ENCODE data around the gene ABTB1. TPM values are rescaled to one million over a fixed set of nuclear protein-coding genes. Genes with fewer than 3 reads are reported as not detected.

ABTB1 gene
- total RNA-seq, 2 experiments from 2014 or later: 63.4 to 65.5 TPM

- Mint-ChIP-seq H3K4me3 (peak overlapping the region; percentile 49), H3K36me3 (no peaks in the 10 kb centered on the region), H3K27ac (peak overlapping the region; percentile 80), H3K9me3 (no peaks in the 10 kb centered on the region), H3K4me1 (peaks cover 20% of the 10 kb centered on the region), H3K27me3 (no peaks in the 10 kb centered on the region)
- DNase-seq (no peak), ATAC-seq (ENCODE audit: low read depth) (no peak)
- POLR2A ChIA-PET: interaction anchor here (1.1 to 2.2 kb wide), 6 partner anchors 12 to 92 kb away, joined by 3 to 18 read pairs (median 5); partner anchors contain the start of genes MCM2 and TPRA1
Measured at GRCh38 chr3:127670761-127671522, 1.8 kb upstream of the ABTB1 start.

- no peaks in the 10 kb centered on the region for H3K36me3 Mint-ChIP-seq
- H3K4me3 Mint-ChIP-seq: peak overlapping the region; percentile 94
- H3K9me3 Mint-ChIP-seq: no peaks in the 10 kb centered on the region
- ATAC-seq (ENCODE audit: low read depth) (peak; percentile 9), DNase-seq (peak; percentile 69)
- H3K4me1 Mint-ChIP-seq: peaks cover 20% of the 10 kb centered on the region
- H3K27me3 Mint-ChIP-seq: no peaks in the 10 kb centered on the region
- H3K27ac Mint-ChIP-seq: peak overlapping the region; percentile 99
- POLR2A ChIA-PET: interaction anchor here (0.8 to 2.2 kb wide), 12 partner anchors 11 to 382 kb away, joined by 3 to 18 read pairs (median 3); partner anchors contain the start of genes MCM2, PODXL2, SEC61A1 and TPRA1
Measured at GRCh38 chr3:127671523-127672428, 976 bp upstream of the ABTB1 start.

- ATAC-seq (ENCODE audit: low read depth): peak; percentile 52
- peak; percentile 34 for DNase-seq
- H3K27me3 Mint-ChIP-seq: no peaks in the 10 kb centered on the region
- peaks cover 20% of the 10 kb centered on the region for H3K4me1 Mint-ChIP-seq
- H3K9me3 Mint-ChIP-seq: no peaks in the 10 kb centered on the region
- no peaks in the 10 kb centered on the region for H3K36me3 Mint-ChIP-seq
- H3K4me3 Mint-ChIP-seq: peak overlapping the region; percentile 90
- peak overlapping the region; percentile 91 for H3K27ac Mint-ChIP-seq
- POLR2A ChIA-PET: interaction anchor here (1.6 to 2.1 kb wide), 3 partner anchors 75 to 380 kb away, joined by 4 to 18 read pairs (median 9); partner anchors contain the start of genes MCM2 and TPRA1
Measured at GRCh38 chr3:127673191-127674100, 694 bp downstream of the ABTB1 start.

- no peaks in the 10 kb centered on the region for H3K36me3 Mint-ChIP-seq
- H3K9me3 Mint-ChIP-seq: no peaks in the 10 kb centered on the region
- POLR2A ChIA-PET: no interaction called here
- H3K27me3 Mint-ChIP-seq: no peaks in the 10 kb centered on the region
- ATAC-seq (ENCODE audit: low read depth) (no peak), DNase-seq (peak; percentile 30)
- H3K4me3 Mint-ChIP-seq: peak overlapping the region; percentile 90
- H3K4me1 Mint-ChIP-seq: peaks cover 20% of the 10 kb centered on the region
- peak overlapping the region; percentile 91 for H3K27ac Mint-ChIP-seq
Measured at GRCh38 chr3:127674101-127674721, 1.5 kb downstream of the ABTB1 start.

GRCh38 chr3:127674790-127675189, 2.0 kb downstream of the ABTB1 start:
- H3K27ac Mint-ChIP-seq: peak overlapping the region; percentile 55
- H3K27me3 Mint-ChIP-seq: no peaks in the 10 kb centered on the region
- peak overlapping the region; percentile 31 for H3K4me3 Mint-ChIP-seq
- DNase-seq: peak; percentile 26
- H3K36me3 Mint-ChIP-seq: no peaks in the 10 kb centered on the region
- no peaks in the 10 kb centered on the region for H3K9me3 Mint-ChIP-seq
- H3K4me1 Mint-ChIP-seq: peaks cover 20% of the 10 kb centered on the region
- POLR2A ChIA-PET: no interaction called here
- no peak for ATAC-seq (ENCODE audit: low read depth)

- Mint-ChIP-seq H3K4me1 (peaks cover 21% of the 10 kb centered on the region), H3K9me3 (no peaks in the 10 kb centered on the region), H3K4me3 (no peak overlapping the region), H3K27me3 (no peaks in the 10 kb centered on the region), H3K27ac (no peak overlapping the region), H3K36me3 (no peaks in the 10 kb centered on the region)
- ATAC-seq (ENCODE audit: low read depth) (no peak), DNase-seq (peak; percentile 23)
- POLR2A ChIA-PET: interaction anchor here (0.7 kb wide), 1 partner anchor 47 kb away, joined by 6 read pairs; the partner anchor contains the start of gene PODXL2
Measured at GRCh38 chr3:127675651-127676391, 3.1 kb downstream of the ABTB1 start.

GRCh38 chr3:127676456-127676855, 3.7 kb downstream of the ABTB1 start:
- no peak overlapping the region for H3K4me3 Mint-ChIP-seq
- no peak for ATAC-seq (ENCODE audit: low read depth)
- H3K36me3 Mint-ChIP-seq: no peaks in the 10 kb centered on the region
- H3K27me3 Mint-ChIP-seq: no peaks in the 10 kb centered on the region
- DNase-seq: peak; percentile 24
- peaks cover 18% of the 10 kb centered on the region for H3K4me1 Mint-ChIP-seq
- POLR2A ChIA-PET: no interaction called here
- H3K27ac Mint-ChIP-seq: no peak overlapping the region
- H3K9me3 Mint-ChIP-seq: no peaks in the 10 kb centered on the region

- POLR2A ChIA-PET: no interaction called here
- Mint-ChIP-seq H3K27me3 (no peaks in the 10 kb centered on the region), H3K27ac (no peak overlapping the region)
Measured at GRCh38 chr3:127676921-127677351, 4.2 kb downstream of the ABTB1 start.

GRCh38 chr3:127677541-127678314, 5.0 kb downstream of the ABTB1 start:
- ATAC-seq (ENCODE audit: low read depth) (no peak), DNase-seq (peak; percentile 21)
- no peaks in the 10 kb centered on the region for H3K36me3 Mint-ChIP-seq
- H3K9me3 Mint-ChIP-seq: no peaks in the 10 kb centered on the region
- H3K27ac Mint-ChIP-seq: no peak overlapping the region
- no peaks in the 10 kb centered on the region for H3K27me3 Mint-ChIP-seq
- H3K4me3 Mint-ChIP-seq: no peak overlapping the region
- H3K4me1 Mint-ChIP-seq: peaks cover 16% of the 10 kb centered on the region
- POLR2A ChIA-PET: no interaction called here

More at GRCh38 chr3:127676921-127677351, 4.2 kb downstream of the ABTB1 start:
- Mint-ChIP-seq H3K9me3 (no peaks in the 10 kb centered on the region), H3K4me3 (no peak overlapping the region), H3K36me3 (no peaks in the 10 kb centered on the region), H3K4me1 (peaks cover 16% of the 10 kb centered on the region)
- no peak for ATAC-seq (ENCODE audit: low read depth)
- peak; percentile 30 for DNase-seq

GRCh38 chr3:127678315-127678599, 5.5 kb downstream of the ABTB1 start:
- Mint-ChIP-seq H3K27me3 (no peaks in the 10 kb centered on the region), H3K4me3 (no peak overlapping the region), H3K36me3 (no peaks in the 10 kb centered on the region), H3K27ac (no peak overlapping the region), H3K4me1 (peaks cover 16% of the 10 kb centered on the region), H3K9me3 (no peaks in the 10 kb centered on the region)
- ATAC-seq (ENCODE audit: low read depth) (no peak), DNase-seq (peak; percentile 24)
- POLR2A ChIA-PET: no interaction called here
